Measurements from ENCODE around the gene MED31. TPM values are rescaled to one million over a fixed set of nuclear protein-coding genes. Genes with fewer than 3 reads are reported as not detected.
A peak's percentile ranks its signal among the peaks of the same experiment; 100 is the strongest.
"Not testable (repeated sequence)": the region's sequence is repeated elsewhere in the genome, so short reads cannot be mapped to it uniquely, and the experiment has no call there.

Gene MED31
- total RNA-seq, 1 donor from 2014 or later: 27.7 TPM

DNA sequence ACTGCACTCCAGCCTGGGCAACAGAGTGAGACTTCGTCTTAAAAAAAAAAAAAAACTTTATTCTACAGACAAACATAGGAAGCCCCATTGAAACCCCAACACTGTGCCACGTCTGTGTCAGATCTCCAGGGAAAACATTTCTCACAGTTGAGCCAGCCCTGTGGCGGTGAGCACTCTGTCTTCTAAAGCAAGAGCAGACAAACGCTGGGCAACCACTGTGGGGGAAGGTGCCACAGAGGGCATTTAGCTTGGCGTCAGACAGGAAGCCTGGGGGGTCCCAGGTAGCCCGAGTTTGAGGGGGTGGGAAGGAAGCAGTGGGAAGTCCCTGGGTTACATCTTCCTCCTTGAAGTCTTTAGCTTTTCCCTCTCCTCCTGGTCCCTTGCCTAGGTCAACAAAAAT lies 16.1 kb upstream of the MED31 start:
- peaks cover 34% of the 10 kb centered on the region for H3K27me3 Mint-ChIP-seq (ENCODE audit: low read depth)
- H3K4me1 Mint-ChIP-seq: peaks cover 17% of the 10 kb centered on the region
- H3K9me3 Mint-ChIP-seq: no peaks in the 10 kb centered on the region
- H3K36me3 Mint-ChIP-seq (ENCODE audit: low read depth): no peaks in the 10 kb centered on the region
- no peak for TF ChIP-seq CTCF (conservative IDR thresholded peaks at IDR 0.05)
- DNase-seq (ENCODE audit: low read depth, low spot score): no peak
- no peak overlapping the region for H3K4me3 Mint-ChIP-seq
- no peak overlapping the region for H3K27ac Mint-ChIP-seq (ENCODE audit: unreplicated experiment)

DNA sequence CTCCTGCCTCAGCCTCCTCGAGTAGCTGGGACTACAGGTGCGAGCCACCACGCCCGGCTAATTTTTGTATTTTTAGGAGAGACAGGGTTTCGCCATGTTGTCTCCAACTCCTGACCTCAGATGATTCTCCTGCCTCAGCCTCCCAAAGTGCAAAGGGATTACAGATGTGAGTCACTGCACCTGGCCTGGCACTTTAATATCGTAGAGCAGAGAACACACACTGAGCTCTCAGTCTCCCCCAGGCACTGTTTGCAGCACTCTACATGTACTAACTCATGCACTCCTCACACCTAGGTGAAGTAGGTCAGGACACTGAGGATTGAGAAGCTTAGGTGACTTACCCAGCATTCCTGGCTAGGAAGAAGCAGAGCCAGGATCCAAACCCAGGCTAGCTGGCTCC lies 15.2 kb upstream of the MED31 start:
- Mint-ChIP-seq H3K4me3 (no peak overlapping the region), H3K27me3 (ENCODE audit: low read depth) (peaks cover 42% of the 10 kb centered on the region), H3K9me3 (no peaks in the 10 kb centered on the region), H3K4me1 (peaks cover 17% of the 10 kb centered on the region), H3K27ac (ENCODE audit: unreplicated experiment) (no peak overlapping the region), H3K36me3 (ENCODE audit: low read depth) (no peaks in the 10 kb centered on the region)
- no peak for TF ChIP-seq CTCF (conservative IDR thresholded peaks at IDR 0.05)
- DNase-seq (ENCODE audit: low read depth, low spot score): no peak

GRCh38 chr17:6666077-6666521 lies 14.7 kb upstream of the MED31 start:
- H3K4me3 Mint-ChIP-seq: no peak overlapping the region
- H3K27me3 Mint-ChIP-seq (ENCODE audit: low read depth): peaks cover 46% of the 10 kb centered on the region
- H3K27ac Mint-ChIP-seq (ENCODE audit: unreplicated experiment): no peak overlapping the region
- peaks cover 17% of the 10 kb centered on the region for H3K4me1 Mint-ChIP-seq
- no peaks in the 10 kb centered on the region for H3K9me3 Mint-ChIP-seq
- peak; percentile 91 for TF ChIP-seq CTCF (conservative IDR thresholded peaks at IDR 0.05)
- H3K36me3 Mint-ChIP-seq (ENCODE audit: low read depth): no peaks in the 10 kb centered on the region
- DNase-seq (ENCODE audit: low read depth, low spot score): peak; percentile 65

GRCh38 chr17:6663200-6663599 lies 11.8 kb upstream of the MED31 start:
- not testable (repeated sequence) for H3K4me3 Mint-ChIP-seq; H3K36me3 Mint-ChIP-seq (ENCODE audit: low read depth); H3K27ac Mint-ChIP-seq (ENCODE audit: unreplicated experiment); DNase-seq (ENCODE audit: low read depth, low spot score); H3K4me1 Mint-ChIP-seq; H3K9me3 Mint-ChIP-seq
- peaks cover 66% of the 10 kb centered on the region for H3K27me3 Mint-ChIP-seq (ENCODE audit: low read depth)

- Mint-ChIP-seq H3K4me1 (peaks cover 4% of the 10 kb centered on the region), H3K4me3 (no peak overlapping the region), H3K27ac (ENCODE audit: unreplicated experiment) (no peak overlapping the region), H3K27me3 (ENCODE audit: low read depth) (peaks cover 71% of the 10 kb centered on the region), H3K36me3 (ENCODE audit: low read depth) (peaks cover 2% of the 10 kb centered on the region), H3K9me3 (no peaks in the 10 kb centered on the region)
- no peak for TF ChIP-seq CTCF (conservative IDR thresholded peaks at IDR 0.05)
- DNase-seq (ENCODE audit: low read depth, low spot score): no peak
Observed at GRCh38 chr17:6661464-6661848, 10.1 kb upstream of the MED31 start.

DNA sequence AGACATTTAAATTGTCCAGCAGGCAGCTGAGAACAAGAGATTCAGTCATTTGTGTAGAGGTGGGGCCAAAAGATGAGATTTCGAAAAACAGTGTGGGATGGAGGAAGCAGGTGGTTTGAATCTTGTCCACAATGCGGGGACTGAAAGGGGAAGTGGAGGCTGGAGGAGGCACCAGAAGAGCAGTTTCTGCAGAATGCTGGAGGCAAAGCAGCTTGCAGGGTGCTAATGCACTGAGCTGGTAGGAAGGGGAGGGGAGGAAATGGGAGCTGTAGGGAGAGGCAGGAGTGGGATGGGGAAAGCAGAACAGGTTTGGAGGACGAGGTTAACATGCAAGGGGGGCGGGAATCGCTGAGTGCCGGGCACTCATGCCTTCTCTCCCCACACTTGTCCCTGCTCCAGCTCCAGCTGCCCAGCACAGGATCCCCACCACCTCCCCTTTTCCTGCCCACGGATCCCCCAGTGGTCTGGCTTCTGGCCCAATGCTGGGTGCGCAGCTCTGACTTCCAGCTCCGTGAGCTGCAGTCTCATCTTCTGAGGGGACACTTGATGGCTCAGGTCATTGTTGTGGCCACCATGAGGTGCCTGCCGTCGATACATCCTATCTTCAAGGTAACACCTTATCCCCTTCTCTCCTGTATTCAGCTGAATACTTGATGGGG lies 9.5 kb upstream of the MED31 start:
- H3K27me3 Mint-ChIP-seq (ENCODE audit: low read depth): peaks cover 73% of the 10 kb centered on the region
- no peak overlapping the region for H3K4me3 Mint-ChIP-seq
- peaks cover 2% of the 10 kb centered on the region for H3K36me3 Mint-ChIP-seq (ENCODE audit: low read depth)
- no peak for TF ChIP-seq CTCF (conservative IDR thresholded peaks at IDR 0.05)
- DNase-seq (ENCODE audit: low read depth, low spot score): no peak
- no peak overlapping the region for H3K27ac Mint-ChIP-seq (ENCODE audit: unreplicated experiment)
- H3K9me3 Mint-ChIP-seq: no peaks in the 10 kb centered on the region
- peaks cover 5% of the 10 kb centered on the region for H3K4me1 Mint-ChIP-seq

Measured in neural crest cell (in vitro differentiated cells).